Measurements from ENCODE around the gene MIPEP.

The MIPEP gene

DNA sequence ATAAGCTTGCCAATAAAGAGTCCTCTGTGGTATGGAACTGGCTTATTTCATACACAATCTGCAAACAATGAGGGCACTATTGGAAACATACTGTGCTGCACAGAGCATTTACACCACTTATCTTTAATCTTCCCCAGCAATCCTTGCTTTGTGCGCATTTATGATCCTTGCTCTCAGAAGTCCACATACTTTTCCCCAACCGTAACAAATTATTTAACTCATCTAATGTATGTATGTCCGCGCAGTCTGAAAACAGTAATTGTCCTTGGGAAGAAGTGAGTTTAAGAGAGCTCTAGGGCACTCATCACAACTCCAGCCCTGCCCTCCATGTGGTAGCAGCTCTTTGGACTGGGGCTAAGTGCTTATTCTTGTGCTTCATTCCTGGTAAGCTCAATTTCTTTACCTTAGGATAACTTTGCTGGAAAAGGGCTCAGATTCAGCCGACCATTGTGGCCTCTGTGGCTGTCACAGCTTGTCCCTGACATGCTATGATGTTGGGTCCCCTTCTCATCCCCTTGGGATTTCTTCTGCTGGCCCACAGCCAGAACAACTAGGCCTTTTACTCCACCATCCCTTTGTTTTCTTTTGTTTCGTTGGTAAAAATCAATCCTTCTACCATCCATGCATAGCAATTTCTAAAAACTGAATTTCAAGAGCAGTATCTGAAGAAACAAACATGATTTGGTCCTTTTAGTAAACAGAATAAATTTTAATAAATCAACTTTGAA lies 166.3 kb downstream of the MIPEP start:
- no peak for DNase-seq (ENCODE audit: low read depth in 1 of 2, low spot score in 1 of 2)

DNA sequence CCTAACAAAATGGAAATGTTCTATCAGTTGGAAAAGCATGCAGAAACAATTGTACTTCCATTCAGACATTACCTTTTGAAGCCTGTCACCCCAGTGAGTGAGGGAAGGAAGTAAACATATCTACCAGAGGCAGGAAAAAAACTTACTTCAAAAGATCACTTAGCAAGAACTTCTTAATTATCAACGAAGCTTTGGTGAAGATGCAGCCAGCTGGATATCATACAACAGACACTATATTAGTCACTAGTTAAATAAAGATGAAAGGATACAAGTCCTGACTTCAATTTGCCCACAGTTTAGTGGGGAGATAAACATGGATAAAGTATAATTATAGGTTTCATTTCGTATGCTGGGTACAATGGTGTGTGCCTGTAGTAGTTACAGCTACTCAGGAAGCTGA lies 170.2 kb downstream of the MIPEP start:
- no peak for DNase-seq (ENCODE audit: low read depth in 1 of 2, low spot score in 1 of 2)

DNA sequence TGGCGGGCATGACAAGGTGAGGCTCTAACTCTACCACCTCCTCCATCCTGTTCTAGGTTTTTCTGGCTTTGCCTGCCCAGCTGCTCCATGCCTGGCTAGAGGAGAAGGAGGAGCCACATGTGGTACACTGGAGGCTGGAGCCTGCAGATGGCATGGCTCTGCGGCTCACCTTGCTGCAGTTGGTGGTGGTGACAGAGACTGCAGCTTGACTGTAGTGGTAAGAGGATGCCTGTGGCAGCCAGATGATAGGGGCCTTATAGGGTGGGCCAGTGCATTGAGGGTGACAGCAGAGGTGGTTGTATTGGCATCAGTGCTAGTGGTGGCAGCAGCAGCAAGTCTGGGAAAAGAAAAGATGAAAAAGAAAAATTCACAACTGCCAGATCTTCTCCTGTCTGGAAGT lies 172.8 kb downstream of the MIPEP start:
- no peak for DNase-seq (ENCODE audit: low read depth in 1 of 2, low spot score in 1 of 2)

DNA sequence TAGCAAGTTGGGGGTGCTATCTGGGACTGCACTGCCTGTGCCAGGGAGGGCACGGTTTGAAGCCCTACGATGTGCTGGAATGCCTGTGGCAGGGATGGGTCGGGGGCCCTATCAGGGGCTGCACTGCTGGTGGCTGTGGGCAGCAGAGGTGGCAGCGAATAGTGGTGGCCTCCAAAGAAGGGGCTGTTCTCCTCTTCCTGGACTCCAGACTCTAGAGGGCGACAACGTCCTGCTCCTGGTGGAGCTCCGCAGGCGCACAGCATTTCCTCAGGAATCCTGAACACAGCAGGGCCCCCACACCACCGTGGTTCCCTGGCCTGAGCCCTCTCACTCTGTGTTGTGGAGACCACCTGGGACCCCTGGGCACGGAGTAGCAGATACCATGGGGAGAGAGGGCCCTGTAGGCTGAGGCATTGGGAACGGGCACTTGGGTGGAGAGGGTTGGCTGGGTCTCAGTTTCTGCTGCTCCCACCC lies 173.4 kb downstream of the MIPEP start:
- DNase-seq (ENCODE audit: low read depth in 1 of 2, low spot score in 1 of 2): no peak

DNA sequence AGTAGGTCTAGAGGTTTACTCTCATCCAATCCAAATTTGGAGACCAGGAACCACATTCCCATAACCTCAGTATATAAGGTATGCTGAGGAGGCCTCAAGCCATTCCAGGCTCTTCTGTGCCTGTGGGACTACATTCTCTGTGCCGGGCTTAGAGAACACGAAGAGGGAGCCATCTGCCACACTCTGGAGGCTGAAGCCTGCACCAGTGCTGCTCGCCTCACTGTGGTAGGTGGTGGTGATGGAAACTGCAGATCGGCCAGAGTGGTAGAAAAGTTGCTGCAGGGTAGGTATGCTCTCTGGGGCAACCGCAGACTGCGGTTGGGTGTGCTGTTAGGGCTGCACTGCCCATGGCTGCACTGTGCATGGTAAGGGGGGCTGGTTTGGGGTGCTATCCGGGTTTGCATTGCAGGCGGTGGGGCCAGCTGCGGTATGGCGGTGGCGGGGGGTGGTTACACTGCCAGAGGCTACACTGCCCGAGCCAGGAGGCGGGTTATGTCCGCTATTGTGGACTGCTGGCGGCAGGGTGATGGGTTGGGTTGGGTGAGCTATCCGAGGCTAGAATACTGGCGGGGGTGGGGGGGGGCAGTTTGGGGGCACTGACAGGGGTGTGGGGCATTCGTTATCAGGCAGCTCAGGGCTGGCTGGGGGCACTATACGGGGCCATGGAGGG lies 174.0 kb downstream of the MIPEP start:
- DNase-seq (ENCODE audit: low read depth in 1 of 2, low spot score in 1 of 2): no peak

DNA sequence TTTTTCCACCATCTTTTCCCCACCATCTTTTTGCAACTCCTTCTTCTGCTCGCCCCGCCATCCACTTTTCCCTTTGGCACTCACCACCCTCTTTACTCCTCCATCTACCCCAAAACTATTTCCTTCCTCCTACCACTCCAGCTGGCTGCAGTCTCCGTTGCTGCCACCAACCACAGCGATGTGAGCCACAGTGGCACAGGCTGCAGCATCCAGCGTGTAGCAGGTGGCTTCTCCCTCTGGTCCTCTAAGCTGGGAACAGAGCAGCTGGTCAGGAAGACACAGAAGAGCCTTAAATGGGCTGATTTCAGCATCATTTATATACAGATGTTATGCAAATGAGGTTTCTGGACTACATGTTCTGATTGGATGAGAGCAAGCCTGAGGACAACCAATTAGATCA lies 174.5 kb downstream of the MIPEP start:
- no peak for DNase-seq (ENCODE audit: low read depth in 1 of 2, low spot score in 1 of 2)

DNA sequence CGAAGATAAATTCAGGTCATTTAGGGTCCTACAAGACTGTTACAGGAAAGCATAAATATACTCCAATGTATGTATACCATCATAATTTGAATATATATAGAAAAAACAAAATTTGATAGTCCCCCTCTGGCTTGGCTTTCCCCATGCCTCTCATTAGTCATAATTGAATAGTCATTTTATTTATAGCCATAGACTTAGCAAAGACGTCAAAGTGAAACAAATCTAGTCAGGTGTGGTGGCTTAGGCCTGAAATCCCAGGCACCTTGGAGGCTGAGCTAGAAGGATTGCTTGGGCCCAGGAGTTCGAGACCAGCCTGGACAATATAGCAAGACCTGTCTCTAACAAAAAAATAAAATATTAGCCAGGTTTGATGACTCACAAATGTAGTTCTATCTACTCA lies 177.8 kb downstream of the MIPEP start:
- no peak for DNase-seq (ENCODE audit: low read depth in 1 of 2, low spot score in 1 of 2)

DNA sequence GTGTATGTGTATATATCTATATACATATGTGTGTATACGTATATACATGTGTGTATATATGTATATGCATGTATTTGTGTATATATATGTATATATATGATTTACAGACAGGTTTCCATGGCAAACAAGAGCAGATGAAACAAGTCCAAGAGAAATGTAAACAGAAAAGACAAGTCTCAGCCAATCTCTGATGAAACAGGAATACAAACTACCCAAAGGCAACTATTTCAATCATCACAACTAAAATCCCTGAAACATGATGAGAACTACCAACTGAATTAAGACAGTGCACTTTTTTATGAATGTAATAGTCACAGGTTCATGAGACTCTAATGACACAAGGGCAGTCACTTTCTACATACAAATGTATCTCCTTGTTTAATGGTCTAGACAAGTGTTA lies 178.8 kb downstream of the MIPEP start:
- no peak for DNase-seq (ENCODE audit: low read depth in 1 of 2, low spot score in 1 of 2)

DNA sequence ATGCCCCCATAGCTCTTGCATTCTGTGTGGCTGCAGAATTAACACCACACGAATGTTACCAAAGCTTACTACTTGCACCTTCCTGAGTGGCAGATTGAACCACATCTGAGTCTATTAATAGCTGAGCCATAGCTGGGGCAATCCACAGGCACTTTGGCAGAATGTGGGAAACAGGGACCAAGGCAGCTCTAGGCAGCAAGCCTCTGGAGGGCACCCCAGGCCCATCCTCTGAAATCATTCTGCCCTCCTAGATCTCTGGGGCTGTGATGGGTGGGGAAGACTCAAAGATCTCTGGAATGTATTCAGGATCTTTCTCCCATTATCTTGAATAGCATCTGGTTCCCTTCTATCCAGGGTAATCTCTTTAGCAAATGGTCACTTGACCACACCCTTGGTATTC lies 179.7 kb downstream of the MIPEP start:
- DNase-seq (ENCODE audit: low read depth in 1 of 2, low spot score in 1 of 2): no peak

DNA sequence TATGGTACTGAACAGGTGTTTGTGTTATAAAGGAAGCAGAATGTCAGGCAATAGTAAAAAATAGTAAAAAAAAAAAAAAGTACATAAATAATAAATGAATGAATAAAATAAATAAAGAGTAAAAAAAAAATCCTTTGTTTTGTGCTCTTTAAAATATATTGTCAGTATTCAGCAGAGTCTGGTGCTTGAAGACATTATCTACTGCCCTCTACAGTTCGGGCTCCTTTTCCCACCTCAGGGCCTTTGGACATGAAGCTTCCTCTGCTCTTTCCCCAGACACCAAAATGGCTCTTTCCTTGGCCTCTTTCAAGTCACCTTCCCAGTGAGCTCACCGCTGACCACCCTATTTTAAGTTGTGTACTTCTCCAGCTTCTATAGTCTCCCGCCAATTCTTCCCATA lies 181.5 kb downstream of the MIPEP start:
- DNase-seq (ENCODE audit: low read depth in 1 of 2, low spot score in 1 of 2): no peak

DNA sequence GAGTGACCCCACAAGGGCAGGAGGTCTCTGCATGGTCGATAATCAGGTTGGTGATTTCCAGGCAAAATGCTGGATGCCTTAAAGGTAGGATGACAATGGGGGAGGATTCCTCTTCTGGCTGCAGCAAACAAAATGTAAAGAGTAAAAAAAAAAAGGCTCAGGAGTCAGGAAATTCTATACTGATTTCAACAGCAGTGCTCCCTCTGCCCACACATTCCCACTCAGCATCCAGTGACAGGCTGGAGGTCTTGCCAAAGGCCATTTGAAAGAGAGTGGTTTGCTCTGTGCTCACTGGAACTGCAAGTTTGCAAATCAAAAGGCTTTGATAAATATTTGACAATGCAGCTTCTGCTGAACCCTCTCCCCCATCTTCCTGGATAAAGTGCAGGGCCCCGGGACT lies 183.6 kb downstream of the MIPEP start:
- no peak for DNase-seq (ENCODE audit: low read depth in 1 of 2, low spot score in 1 of 2)

DNA sequence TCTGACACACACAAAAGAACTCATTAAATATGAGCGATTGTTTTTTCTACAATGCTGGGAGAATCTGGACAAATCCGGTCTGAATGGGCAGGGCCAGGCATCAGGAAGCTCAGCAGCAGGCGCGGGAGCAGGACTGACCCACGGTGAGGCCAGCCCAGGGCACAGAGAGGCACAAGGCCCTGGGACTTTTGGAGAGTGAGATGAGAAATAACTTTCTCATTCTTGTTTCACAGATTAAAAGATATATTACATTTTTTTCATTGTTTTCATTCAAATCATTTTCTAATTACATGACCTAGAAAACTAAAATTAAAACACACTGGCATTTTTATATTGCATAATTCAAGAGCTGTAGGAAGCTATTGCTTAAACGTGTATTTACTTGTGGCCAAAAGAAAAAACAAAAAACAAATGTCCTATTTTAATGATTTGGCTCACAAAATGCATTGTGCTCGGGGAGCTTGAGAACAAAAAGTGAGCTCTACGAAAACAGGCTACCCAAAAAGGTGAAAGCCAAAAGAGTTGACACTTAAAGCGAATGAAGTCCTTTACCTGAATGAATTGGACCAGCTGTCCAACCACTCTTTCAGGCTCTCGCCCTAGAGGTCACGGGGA lies 185.8 kb downstream of the MIPEP start:
- DNase-seq (ENCODE audit: low read depth in 1 of 2, low spot score in 1 of 2): no peak

DNA sequence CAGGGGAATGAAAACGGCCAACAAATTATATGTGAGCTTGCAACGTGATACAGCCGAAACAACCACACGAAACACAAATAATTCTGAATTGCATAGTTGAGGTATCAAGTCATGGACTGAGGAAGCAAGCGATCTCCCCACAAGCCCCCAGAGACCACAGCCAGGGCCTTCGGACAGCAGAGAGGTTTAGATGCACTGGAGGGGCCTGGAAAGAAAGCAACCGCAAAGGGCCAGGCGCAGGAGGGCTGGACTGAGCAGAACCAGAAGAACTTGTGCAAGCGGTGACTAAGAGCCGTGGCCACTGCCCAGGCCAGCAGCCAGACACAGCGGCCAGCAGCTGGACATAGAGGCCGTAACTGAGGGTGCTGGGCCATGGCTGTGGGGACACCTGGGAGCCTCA lies 187.6 kb downstream of the MIPEP start:
- no peak for DNase-seq (ENCODE audit: low read depth in 1 of 2, low spot score in 1 of 2)

DNA sequence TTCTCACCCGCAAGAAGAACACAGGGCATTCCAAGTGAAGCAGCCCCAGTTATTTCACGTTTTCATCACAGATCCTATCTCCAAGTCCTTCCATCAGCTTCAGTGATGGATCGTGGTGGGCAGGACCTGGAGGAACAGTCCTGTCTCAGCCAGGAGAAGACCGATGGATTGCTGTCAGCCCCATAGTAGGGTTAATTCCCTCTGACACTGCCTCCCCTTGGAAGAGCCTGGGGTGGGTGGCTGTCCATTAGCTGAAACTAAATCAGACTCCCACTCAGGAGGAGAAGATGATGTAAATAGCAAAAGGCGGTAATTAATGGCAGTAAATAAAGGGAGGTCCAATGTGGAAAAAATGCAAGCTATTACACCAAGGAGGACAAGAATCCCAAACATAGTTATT lies 188.0 kb downstream of the MIPEP start:
- no peak for DNase-seq (ENCODE audit: low read depth in 1 of 2, low spot score in 1 of 2)

DNA sequence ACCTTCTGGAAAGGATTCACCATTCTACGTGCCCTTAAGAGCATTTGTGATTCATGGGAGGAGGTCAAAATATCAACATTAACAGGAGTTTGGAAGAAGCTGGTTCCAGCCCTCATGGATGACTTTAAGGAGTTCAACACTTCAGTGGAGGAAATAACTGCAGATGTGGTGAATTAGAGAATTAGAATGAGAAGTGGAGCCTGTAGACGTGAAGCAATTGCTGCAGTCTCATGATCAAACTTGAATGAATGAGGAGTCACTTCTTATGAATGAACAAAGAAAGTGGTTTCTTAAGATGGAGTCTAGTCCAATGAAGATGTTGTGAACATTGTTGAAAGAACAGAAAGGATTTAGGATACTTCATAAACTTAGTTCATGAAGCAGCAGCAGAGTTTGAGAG lies 189.9 kb downstream of the MIPEP start:
- no peak for DNase-seq (ENCODE audit: low read depth in 1 of 2, low spot score in 1 of 2)

DNA sequence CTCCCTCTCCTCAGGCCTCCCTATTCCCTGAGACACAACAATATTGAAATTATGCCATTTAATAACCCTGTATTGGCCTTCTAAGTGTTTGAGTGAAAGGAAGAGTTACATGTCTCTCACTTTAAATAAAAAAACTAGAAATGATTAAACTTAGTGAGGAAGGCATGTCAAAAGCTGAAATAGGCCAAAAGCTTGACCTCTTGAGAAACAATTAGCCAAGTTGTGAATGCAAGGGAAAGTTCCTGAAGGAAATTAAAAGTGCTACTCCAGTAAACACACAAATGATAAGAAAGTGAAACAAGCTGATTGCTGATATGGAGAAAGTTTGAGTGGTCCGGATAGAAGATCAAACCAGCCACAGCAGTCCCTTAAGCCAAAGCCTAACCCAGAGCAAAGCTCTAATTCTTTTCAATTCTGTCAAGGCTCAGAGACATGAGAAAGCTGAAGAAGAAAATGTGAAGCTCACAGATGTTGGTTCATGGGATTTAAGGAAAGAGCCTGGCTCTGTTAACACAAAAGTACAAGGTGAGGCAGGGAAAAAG lies 191.4 kb downstream of the MIPEP start:
- no peak for DNase-seq (ENCODE audit: low read depth in 1 of 2, low spot score in 1 of 2)

DNA sequence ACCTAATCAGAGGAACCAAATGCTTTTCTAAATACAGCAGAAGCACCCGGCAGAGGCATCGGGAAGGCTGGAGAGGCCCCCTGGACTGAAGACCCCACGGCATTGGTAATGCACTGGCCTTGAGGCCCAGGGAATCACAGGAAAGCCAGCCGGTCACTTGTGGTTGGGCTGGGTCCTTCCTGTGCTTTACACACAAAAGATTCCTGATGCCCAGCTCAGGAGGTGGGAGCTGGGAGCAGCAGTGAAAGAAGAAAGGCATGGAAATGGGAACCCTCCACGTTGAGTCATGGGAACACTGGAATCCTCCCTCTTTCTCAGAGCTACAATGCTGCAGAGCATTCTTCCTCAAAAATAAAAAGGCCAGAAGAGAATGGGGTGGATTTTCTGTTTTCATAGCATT lies 192.6 kb downstream of the MIPEP start:
- DNase-seq (ENCODE audit: low read depth in 1 of 2, low spot score in 1 of 2): no peak

DNA sequence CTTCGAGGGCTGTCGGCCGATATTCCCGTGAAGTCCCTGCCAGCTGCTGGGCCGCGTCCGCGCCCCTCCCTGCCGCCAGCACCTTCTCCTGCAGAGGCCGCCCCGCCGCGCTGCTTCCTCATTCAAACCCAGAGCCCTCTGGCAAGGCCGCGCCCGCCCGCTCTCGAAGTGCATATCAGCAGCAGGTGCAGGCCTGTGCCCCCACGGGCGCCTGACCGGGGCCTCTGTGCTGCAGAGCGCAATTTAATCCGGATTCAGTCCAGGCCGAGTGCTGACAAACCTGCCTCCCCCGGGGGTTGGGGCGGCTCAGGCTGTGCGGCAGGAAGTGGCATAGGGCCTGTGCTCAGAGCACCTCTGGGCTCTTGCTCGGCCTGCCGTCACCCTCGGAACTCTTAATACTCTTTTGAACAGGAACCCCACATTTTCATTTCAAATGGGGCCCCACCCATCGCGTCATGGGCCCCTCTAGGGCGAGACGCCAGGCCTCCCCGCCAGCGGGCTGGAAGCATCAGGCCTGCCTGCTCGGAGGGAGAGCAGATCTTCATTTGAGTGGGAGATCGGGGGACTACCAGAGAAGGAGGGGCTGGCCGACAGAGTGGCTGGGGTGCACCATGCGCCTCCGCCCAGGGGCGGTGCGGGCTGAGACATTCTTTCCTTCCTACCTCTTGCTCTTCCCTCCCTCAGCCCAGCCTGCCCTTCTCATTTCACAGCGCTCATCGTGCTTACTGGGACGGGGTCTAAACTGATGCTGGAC lies 193.3 kb downstream of the MIPEP start:
- peak; percentile 26 to 35 for DNase-seq (ENCODE audit: low read depth in 1 of 2, low spot score in 1 of 2)

DNA sequence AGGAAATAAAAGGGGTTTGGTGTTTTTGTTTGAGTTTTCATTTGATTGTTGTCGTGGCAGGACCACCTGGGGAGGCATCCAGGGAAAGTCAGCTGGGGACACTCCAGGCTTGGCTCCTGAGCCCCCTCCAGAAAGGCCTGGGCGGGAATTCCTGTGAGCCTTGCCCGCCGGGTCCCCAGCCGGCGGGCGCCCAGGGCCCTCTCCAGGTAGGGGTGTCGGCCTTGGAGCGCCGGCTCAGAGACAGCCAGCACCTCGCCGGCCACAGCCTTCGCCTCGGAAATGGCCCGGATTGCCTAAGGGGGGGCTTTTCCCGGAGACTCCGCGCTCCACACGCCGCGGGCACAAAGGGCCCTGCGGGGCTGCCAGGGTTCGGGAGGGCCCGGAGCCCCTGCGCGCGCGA lies 194.0 kb downstream of the MIPEP start:
- no peak for DNase-seq (ENCODE audit: low read depth in 1 of 2, low spot score in 1 of 2)

DNA sequence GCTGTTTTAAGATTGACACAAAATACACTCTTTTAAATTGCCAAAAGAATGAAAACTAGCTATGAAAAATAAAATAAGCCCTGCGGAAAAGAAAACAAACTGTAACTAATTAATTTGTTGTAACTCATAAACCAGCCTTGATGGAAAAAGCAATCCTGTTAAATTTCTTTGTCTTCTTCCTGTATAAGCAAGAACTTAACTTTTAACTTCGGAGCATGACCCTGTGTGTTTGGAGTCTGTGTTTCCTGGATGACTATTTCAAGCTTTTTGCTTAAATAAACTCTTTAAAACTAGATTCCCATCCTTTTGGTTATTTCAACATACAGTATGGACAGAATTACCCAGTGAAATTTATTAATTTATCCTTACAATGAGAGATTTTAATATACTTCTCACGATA lies 196.4 kb downstream of the MIPEP start:
- DNase-seq (ENCODE audit: low read depth in 1 of 2, low spot score in 1 of 2): no peak

DNA sequence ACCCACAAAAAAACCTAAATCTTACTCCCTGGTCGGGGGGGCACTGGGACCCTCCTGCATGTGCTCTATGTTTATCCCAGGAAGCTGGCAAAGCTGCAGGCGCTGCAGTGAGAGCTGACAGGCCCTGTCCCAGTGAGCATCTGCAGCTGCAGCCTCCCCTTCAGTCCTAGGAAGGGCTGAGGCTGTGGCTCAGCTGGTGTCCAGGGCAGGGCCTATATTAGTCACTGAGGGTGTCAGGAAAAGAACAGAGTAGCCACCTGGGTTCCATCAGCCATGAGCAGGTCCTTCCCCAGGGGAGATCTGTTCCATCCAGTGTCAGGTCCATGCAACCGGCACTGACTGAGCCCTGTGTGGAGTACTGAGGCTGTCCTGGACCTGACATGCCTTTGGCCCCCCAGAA lies 198.5 kb downstream of the MIPEP start:
- no peak for DNase-seq (ENCODE audit: low read depth in 1 of 2, low spot score in 1 of 2)

DNA sequence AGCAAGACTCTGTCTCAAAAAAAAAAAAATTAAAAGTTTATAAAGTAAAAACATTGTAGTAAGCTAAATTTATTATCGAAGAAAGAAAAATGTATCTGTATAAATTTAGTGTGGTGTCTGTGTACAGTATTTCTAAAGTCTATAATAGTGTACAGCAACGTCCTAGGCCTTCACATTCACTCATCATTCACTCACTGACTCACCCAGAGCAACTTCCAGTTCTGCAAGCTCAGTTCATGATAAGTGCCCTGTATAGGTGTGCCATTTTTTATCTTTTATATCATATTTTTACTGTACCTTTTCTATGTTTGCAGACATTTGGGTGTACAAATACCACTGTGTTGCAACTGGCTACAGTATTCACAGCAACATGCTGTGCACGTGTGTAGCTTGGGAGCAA lies 200.9 kb downstream of the MIPEP start:
- no peak for DNase-seq (ENCODE audit: low read depth in 1 of 2, low spot score in 1 of 2)
